Karpas-422 (cell line): Measurements from ENCODE around the gene ANKS1B. TPM values are rescaled to one million over a fixed set of nuclear protein-coding genes. Genes with fewer than 3 reads are reported as not detected.
A peak's percentile ranks its signal among the peaks of the same experiment; 100 is the strongest.
"Not testable (repeated sequence)": the region's sequence is repeated elsewhere in the genome, so short reads cannot be mapped to it uniquely, and the experiment has no call there.

Experiments
- DNase-seq: peaks from one replicate; pipeline ENCODE4 v3.0.0-alpha.2; 2015
- H2AFZ ChIP-seq: fragments of 200-600 bp; sonication (generic); 2 replicates; pipeline ENCODE4 v1.6.1; 2014; ENCODE audit warnings: antibody characterized with exemption, low read length, mixed read lengths
- H3K27ac ChIP-seq: fragments of 200-600 bp; sonication (generic); 2 replicates; pipeline ENCODE4 v1.5.1; 2014; ENCODE audit warnings: mild to moderate bottlenecking, low read length, moderate library complexity
- H3K27me3 ChIP-seq: fragments of 200-600 bp; sonication (generic); 2 replicates; pipeline ENCODE4 v1.6.1; 2014; ENCODE audit warnings: low read length, mixed read lengths
- H3K36me3 ChIP-seq: fragments of 200-600 bp; sonication (generic); 2 replicates; pipeline ENCODE4 v1.6.1; 2014; ENCODE audit warnings: low read length, mixed read lengths; ENCODE audit not compliant: insufficient read depth
- H3K4me1 ChIP-seq: fragments of 200-600 bp; sonication (generic); 2 replicates; pipeline ENCODE4 v1.6.1; 2014; ENCODE audit warnings: mild to moderate bottlenecking, low read length, mixed read lengths
- H3K4me2 ChIP-seq: fragments of 200-600 bp; sonication (generic); 2 replicates; pipeline ENCODE4 v1.6.1; 2014; ENCODE audit warnings: low read length, low read depth, mild to moderate bottlenecking; ENCODE audit not compliant: poor library complexity, severe bottlenecking
- H3K4me3 ChIP-seq: fragments of 200-600 bp; sonication (generic); 2 replicates; pipeline ENCODE4 v1.5.1; 2014; ENCODE audit warnings: mild to moderate bottlenecking, antibody characterized with exemption, low read length, mixed read lengths
- H3K79me2 ChIP-seq: fragments of 200-600 bp; sonication (generic); 2 replicates; pipeline ENCODE4 v1.6.1; 2014; ENCODE audit warnings: mild to moderate bottlenecking, low read length, mixed read lengths
- H3K9ac ChIP-seq: fragments of 200-600 bp; sonication (generic); 2 replicates; pipeline ENCODE4 v1.6.0; 2014; ENCODE audit warnings: low read length
- H3K9me2 ChIP-seq: fragments of 200-600 bp; sonication (generic), shearing (Covaris generic); replicated peaks from 2 replicates; pipeline ENCODE4 v1.6.0; 2014; ENCODE audit warnings: mild to moderate bottlenecking, low read length, moderate library complexity; ENCODE audit not compliant: insufficient read depth
- H3K9me3 ChIP-seq: fragments of 300-700, 200-600 bp; sonication (generic); 2 replicates; pipeline ENCODE4 v1.6.1; 2014; ENCODE audit warnings: low read length, mixed read lengths
- H4K20me1 ChIP-seq: fragments of 200-600 bp; sonication (generic); 2 replicates; pipeline ENCODE4 v1.6.1; 2014; ENCODE audit warnings: mild to moderate bottlenecking, antibody characterized with exemption, low read length, low read depth; ENCODE audit not compliant: insufficient read depth
- total RNA-seq: library from RNA; depleted of rRNA; stranded (reverse); fragments of >200 nt; shearing (Covaris generic); gene quantifications from 2 replicates; pipeline ENCODE4 v1.2.3, GENCODE V29; 2014; ENCODE audit warnings: low replicate concordance

Gene ANKS1B
- total RNA-seq, 1 experiment from 2014 or later = 23.4 TPM

GRCh38 chr12:99253068-99253467 is 731.7 kb downstream of the ANKS1B start:
- Histone ChIP-seq H3K36me3 (no peaks in the 10 kb centered on the region), H3K27ac (no peak overlapping the region), H2AFZ (no peak overlapping the region), H3K9me3 (no peaks in the 10 kb centered on the region), H4K20me1 (no peaks in the 10 kb centered on the region), H3K4me2 (no peak overlapping the region), H3K4me3 (no peak overlapping the region), H3K9me2 (no peaks in the 10 kb centered on the region), H3K27me3 (no peaks in the 10 kb centered on the region), H3K9ac (no peak overlapping the region), H3K4me1 (peaks cover 15% of the 10 kb centered on the region), H3K79me2 (no peaks in the 10 kb centered on the region)
- peak; percentile 77 for DNase-seq

GRCh38 chr12:99250091-99250490 is 734.6 kb downstream of the ANKS1B start:
- Histone ChIP-seq H3K9ac (no peak overlapping the region), H3K9me3 (no peaks in the 10 kb centered on the region), H3K4me1 (peaks cover 15% of the 10 kb centered on the region), H3K9me2 (no peaks in the 10 kb centered on the region), H3K36me3 (no peaks in the 10 kb centered on the region), H3K4me3 (no peak overlapping the region), H3K79me2 (no peaks in the 10 kb centered on the region), H4K20me1 (no peaks in the 10 kb centered on the region), H3K27ac (no peak overlapping the region), H3K4me2 (no peak overlapping the region), H2AFZ (no peak overlapping the region), H3K27me3 (no peaks in the 10 kb centered on the region)
- DNase-seq = no peak

GRCh38 chr12:99249543-99249942 is 735.2 kb downstream of the ANKS1B start:
- Histone ChIP-seq H3K79me2 (no peaks in the 10 kb centered on the region), H3K4me3 (no peak overlapping the region), H3K9me2 (no peaks in the 10 kb centered on the region), H3K4me1 (peaks cover 13% of the 10 kb centered on the region), H3K9me3 (no peaks in the 10 kb centered on the region), H3K36me3 (no peaks in the 10 kb centered on the region), H4K20me1 (no peaks in the 10 kb centered on the region), H3K9ac (no peak overlapping the region), H3K4me2 (no peak overlapping the region), H3K27me3 (no peaks in the 10 kb centered on the region), H2AFZ (no peak overlapping the region), H3K27ac (no peak overlapping the region)
- no peak for DNase-seq

GRCh38 chr12:99237907-99238538 is 746.7 kb downstream of the ANKS1B start:
- H3K9me3 ChIP-seq, DNase-seq, H4K20me1 ChIP-seq, H3K27ac ChIP-seq, H3K4me2 ChIP-seq, H3K4me3 ChIP-seq, H3K9ac ChIP-seq, H3K36me3 ChIP-seq, H3K79me2 ChIP-seq, H3K9me2 ChIP-seq, H3K27me3 ChIP-seq, H2AFZ ChIP-seq: not testable (repeated sequence)
- peaks cover 10% of the 10 kb centered on the region for H3K4me1 ChIP-seq

- no peaks in the 10 kb centered on the region for H3K36me3 ChIP-seq
- H3K9me3 ChIP-seq = no peaks in the 10 kb centered on the region
- no peak overlapping the region for H2AFZ ChIP-seq
- H3K4me2 ChIP-seq = no peak overlapping the region
- no peak overlapping the region for H3K9ac ChIP-seq
- H3K27ac ChIP-seq = no peak overlapping the region
- no peaks in the 10 kb centered on the region for H3K79me2 ChIP-seq
- DNase-seq = no peak
- H3K4me3 ChIP-seq = no peak overlapping the region
- no peaks in the 10 kb centered on the region for H4K20me1 ChIP-seq
- no peaks in the 10 kb centered on the region for H3K27me3 ChIP-seq
- no peaks in the 10 kb centered on the region for H3K9me2 ChIP-seq
- H3K4me1 ChIP-seq = peaks cover 12% of the 10 kb centered on the region
Observed at GRCh38 chr12:99235381-99235780, 749.4 kb downstream of the ANKS1B start.

- Histone ChIP-seq H3K36me3 (no peaks in the 10 kb centered on the region), H3K79me2 (no peaks in the 10 kb centered on the region), H3K9ac (no peak overlapping the region)
Observed at GRCh38 chr12:99234702-99235101, 750.0 kb downstream of the ANKS1B start.

GRCh38 chr12:99232324-99232723 is 752.4 kb downstream of the ANKS1B start:
- H3K9me3 ChIP-seq = no peaks in the 10 kb centered on the region
- H2AFZ ChIP-seq = no peak overlapping the region
- DNase-seq = no peak
- peaks cover 5% of the 10 kb centered on the region for H3K4me1 ChIP-seq
- no peak overlapping the region for H3K4me3 ChIP-seq
- no peaks in the 10 kb centered on the region for H3K27me3 ChIP-seq
- H3K79me2 ChIP-seq = no peaks in the 10 kb centered on the region
- H3K36me3 ChIP-seq = no peaks in the 10 kb centered on the region
- no peak overlapping the region for H3K4me2 ChIP-seq
- H3K27ac ChIP-seq = no peak overlapping the region
- H4K20me1 ChIP-seq = no peaks in the 10 kb centered on the region
- H3K9me2 ChIP-seq = no peaks in the 10 kb centered on the region
- H3K9ac ChIP-seq = no peak overlapping the region

More at GRCh38 chr12:99234702-99235101, 750.0 kb downstream of the ANKS1B start:
- Histone ChIP-seq H3K27ac (no peak overlapping the region), H4K20me1 (no peaks in the 10 kb centered on the region), H3K9me3 (no peaks in the 10 kb centered on the region), H3K27me3 (no peaks in the 10 kb centered on the region), H3K4me2 (no peak overlapping the region), H3K9me2 (no peaks in the 10 kb centered on the region), H3K4me1 (peaks cover 12% of the 10 kb centered on the region), H2AFZ (no peak overlapping the region), H3K4me3 (no peak overlapping the region)
- DNase-seq = no peak

- Histone ChIP-seq H3K9ac (no peak overlapping the region), H3K79me2 (no peaks in the 10 kb centered on the region), H3K4me1 (peaks cover 5% of the 10 kb centered on the region), H3K27ac (no peak overlapping the region), H3K9me3 (no peaks in the 10 kb centered on the region), H3K27me3 (no peaks in the 10 kb centered on the region), H3K9me2 (no peaks in the 10 kb centered on the region), H4K20me1 (no peaks in the 10 kb centered on the region), H3K4me2 (no peak overlapping the region), H3K36me3 (no peaks in the 10 kb centered on the region), H2AFZ (no peak overlapping the region), H3K4me3 (no peak overlapping the region)
- DNase-seq = no peak
Observed at GRCh38 chr12:99231031-99231430, 753.7 kb downstream of the ANKS1B start.
